Measurements from ENCODE around the gene RPRD2.

DNA sequence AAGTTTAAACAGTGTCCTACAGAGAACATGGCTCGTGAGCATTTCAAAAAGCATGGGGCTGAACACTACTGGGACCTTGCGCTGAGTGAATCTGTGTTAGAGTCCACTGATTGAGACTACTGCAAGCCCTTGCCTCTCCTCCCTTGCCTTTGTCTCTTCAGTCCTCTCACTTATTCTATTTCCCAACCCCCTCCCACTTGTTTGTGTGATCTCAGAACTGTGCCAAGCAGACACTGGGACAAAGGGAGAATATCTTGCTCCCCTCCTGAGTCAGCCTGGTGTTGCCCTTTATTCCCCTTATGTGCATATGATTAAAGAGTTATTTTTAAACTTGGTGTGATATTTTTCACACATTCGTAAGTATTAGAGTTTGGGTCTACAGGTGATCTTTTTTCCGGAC, 11.1 kb upstream of the RPRD2 start:
- TF ChIP-seq, protein P1, sequence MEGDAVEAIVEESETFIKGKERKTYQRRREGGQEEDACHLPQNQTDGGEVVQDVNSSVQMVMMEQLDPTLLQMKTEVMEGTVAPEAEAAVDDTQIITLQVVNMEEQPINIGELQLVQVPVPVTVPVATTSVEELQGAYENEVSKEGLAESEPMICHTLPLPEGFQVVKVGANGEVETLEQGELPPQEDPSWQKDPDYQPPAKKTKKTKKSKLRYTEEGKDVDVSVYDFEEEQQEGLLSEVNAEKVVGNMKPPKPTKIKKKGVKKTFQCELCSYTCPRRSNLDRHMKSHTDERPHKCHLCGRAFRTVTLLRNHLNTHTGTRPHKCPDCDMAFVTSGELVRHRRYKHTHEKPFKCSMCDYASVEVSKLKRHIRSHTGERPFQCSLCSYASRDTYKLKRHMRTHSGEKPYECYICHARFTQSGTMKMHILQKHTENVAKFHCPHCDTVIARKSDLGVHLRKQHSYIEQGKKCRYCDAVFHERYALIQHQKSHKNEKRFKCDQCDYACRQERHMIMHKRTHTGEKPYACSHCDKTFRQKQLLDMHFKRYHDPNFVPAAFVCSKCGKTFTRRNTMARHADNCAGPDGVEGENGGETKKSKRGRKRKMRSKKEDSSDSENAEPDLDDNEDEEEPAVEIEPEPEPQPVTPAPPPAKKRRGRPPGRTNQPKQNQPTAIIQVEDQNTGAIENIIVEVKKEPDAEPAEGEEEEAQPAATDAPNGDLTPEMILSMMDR (IDR thresholded peaks at IDR 0.05) = no peak
- no peak for TF ChIP-seq EZH2 (IDR thresholded peaks at IDR 0.05; ENCODE audit: borderline replicate concordance, insufficient read depth, low read depth, low read length, poor library complexity, severe bottlenecking)
